Neural cell (in vitro differentiated cells): ENCODE results near the gene ING1. TPM values are rescaled to one million over a fixed set of nuclear protein-coding genes. Genes with fewer than 3 reads are reported as not detected.

ENCODE experiments used
- H2AFZ ChIP-seq: fragments of 200-600, 300-800 bp; sonication (generic), shearing (Covaris generic); 2 replicates; pipeline ENCODE4 v1.6.0; 2014; ENCODE audit warnings: low read depth, mild to moderate bottlenecking, antibody characterized with exemption, low read length, moderate library complexity
- H3F3A ChIP-seq: fragments of 200-600 bp; shearing (Covaris generic); 2 replicates; pipeline ENCODE4 v1.6.1; 2016; ENCODE audit warnings: mild to moderate bottlenecking, moderate library complexity, mixed read lengths, antibody characterized with exemption, low read length; ENCODE audit not compliant: insufficient read depth, poor library complexity, severe bottlenecking
- H3K27ac ChIP-seq: fragments of 200-600, 300-800 bp; sonication (generic), shearing (Covaris generic); 2 replicates; pipeline ENCODE4 v1.5.1; 2014; ENCODE audit warnings: mild to moderate bottlenecking, low read length, moderate library complexity
- H3K27me3 ChIP-seq: fragments of 300-800, 200-600 bp; sonication (generic), shearing (Covaris generic); 2 replicates; pipeline ENCODE4 v1.6.0; 2014; ENCODE audit warnings: mild to moderate bottlenecking, low read depth, low read length, moderate library complexity; ENCODE audit not compliant: insufficient read depth
- H3K36me3 ChIP-seq: fragments of 300-800, 200-600 bp; sonication (generic), shearing (Covaris generic); 2 replicates; pipeline ENCODE4 v1.5.1; 2014; ENCODE audit warnings: mild to moderate bottlenecking, antibody characterized with exemption, low read length, moderate library complexity; ENCODE audit not compliant: insufficient read depth
- H3K4me2 ChIP-seq: fragments of 300-800, 200-600 bp; sonication (generic), shearing (Covaris generic); 2 replicates; pipeline ENCODE4 v1.6.0; 2014; ENCODE audit warnings: mild to moderate bottlenecking, low read length
- H3K4me3 ChIP-seq: fragments of 300-800, 200-600 bp; sonication (generic), shearing (Covaris generic); 2 replicates; pipeline ENCODE4 v1.5.1; 2014; ENCODE audit warnings: mild to moderate bottlenecking, low read length, moderate library complexity
- H3K79me2 ChIP-seq: fragments of 200-600 bp; shearing (Covaris generic); replicated peaks from 2 replicates; pipeline ENCODE4 v1.6.0; 2014; ENCODE audit warnings: mild to moderate bottlenecking, low read length, moderate library complexity; ENCODE audit not compliant: insufficient read depth
- H3K9ac ChIP-seq: fragments of 300-800, 200-600 bp; sonication (generic), shearing (Covaris generic); 2 replicates; pipeline ENCODE4 v1.6.1; 2016; ENCODE audit warnings: mild to moderate bottlenecking, low read length, mixed read lengths
- H3K9me2 ChIP-seq: fragments of 200-600 bp; shearing (Covaris generic); 2 replicates; pipeline ENCODE4 v1.6.1; 2016; ENCODE audit warnings: mild to moderate bottlenecking, low read length, mixed read lengths; ENCODE audit not compliant: insufficient read depth
- H3K9me3 ChIP-seq: fragments of 200-600, 300-800 bp; sonication (generic), shearing (Covaris generic); 2 replicates; pipeline ENCODE4 v1.6.1; 2016; ENCODE audit warnings: mild to moderate bottlenecking, mixed run types, low read length, moderate library complexity, mixed read lengths
- H4K20me1 ChIP-seq: fragments of 200-600 bp; shearing (Covaris generic); 2 replicates; pipeline ENCODE4 v1.6.1; 2016; ENCODE audit warnings: mild to moderate bottlenecking, mixed run types; ENCODE audit not compliant: insufficient read depth
- EP300 ChIP-seq: fragments of 450-650 bp; conservative IDR thresholded peaks from 2 replicates; pipeline ENCODE4 v1.6.1; 2014; ENCODE audit warnings: antibody characterized with exemption, mild to moderate bottlenecking, moderate library complexity; ENCODE audit not compliant: poor library complexity, severe bottlenecking
- EZH2 ChIP-seq: fragments of 200-600, 300-800 bp; shearing (Covaris generic), sonication (generic); IDR thresholded peaks from 2 replicates; pipeline ENCODE4 v1.6.1; 2014; ENCODE audit warnings: antibody characterized with exemption, low read length, borderline replicate concordance, mild to moderate bottlenecking; ENCODE audit not compliant: insufficient read depth, poor library complexity, severe bottlenecking
- MXI1 ChIP-seq: fragments of 450-650 bp; conservative IDR thresholded peaks from 2 replicates; pipeline ENCODE4 v1.6.1; 2014; ENCODE audit warnings: antibody characterized with exemption, mild to moderate bottlenecking; ENCODE audit not compliant: poor library complexity, severe bottlenecking
- POLR2AphosphoS5 ChIP-seq: IDR thresholded peaks from 2 replicates; pipeline ENCODE4 v1.6.1; 2012
- RAD21 ChIP-seq: fragments of 450-650 bp; conservative IDR thresholded peaks from 2 replicates; pipeline ENCODE4 v1.6.1; 2014; ENCODE audit warnings: antibody characterized with exemption, mild to moderate bottlenecking, moderate library complexity
- SMC3 ChIP-seq: fragments of 450-650 bp; conservative IDR thresholded peaks from 2 replicates; pipeline ENCODE4 v1.6.1; 2014; ENCODE audit warnings: antibody characterized with exemption, mild to moderate bottlenecking, moderate library complexity; ENCODE audit not compliant: poor library complexity
- TAF1 ChIP-seq: IDR thresholded peaks from 2 replicates; pipeline ENCODE4 v1.6.1; 2012; ENCODE audit warnings: low read depth
- polyA plus RNA-seq: library from polyadenylated mRNA; depleted of rRNA; stranded (reverse); fragments of >200 nt; gene quantifications from 2 replicates; pipeline ENCODE4 v1.2.3, GENCODE V29; 2014
- TF ChIP-seq, protein P1 (sequence below): IDR thresholded peaks from 2 replicates; pipeline ENCODE4 v1.6.1; 2012; ENCODE audit warnings: borderline replicate concordance
- TF ChIP-seq, protein P2 (sequence below): fragments of 450-650 bp; IDR thresholded peaks from 2 replicates; pipeline ENCODE4 v1.5.1; 2014; ENCODE audit warnings: antibody characterized with exemption, mild to moderate bottlenecking, moderate library complexity; ENCODE audit not compliant: poor library complexity, severe bottlenecking

Gene ING1
- polyA plus RNA-seq, 1 donor from 2014 or later, result 23.2 TPM

GRCh38 chr13:110689041-110689440 is 24.5 kb upstream of the ING1 start:
- H3K4me3 ChIP-seq, result no peak overlapping the region
- no peaks in the 10 kb centered on the region for H3K27me3 ChIP-seq
- H3K27ac ChIP-seq, result no peak overlapping the region
- H4K20me1 ChIP-seq, result no peaks in the 10 kb centered on the region
- H3K9me2 ChIP-seq, result no peaks in the 10 kb centered on the region
- no peak overlapping the region for H2AFZ ChIP-seq
- no peak overlapping the region for H3K4me2 ChIP-seq
- no peaks in the 10 kb centered on the region for H3K79me2 ChIP-seq
- no peaks in the 10 kb centered on the region for H3K36me3 ChIP-seq
- H3K9me3 ChIP-seq, result no peaks in the 10 kb centered on the region
- H3K9ac ChIP-seq, result no peak overlapping the region
- no peaks in the 10 kb centered on the region for H3F3A ChIP-seq
- TF ChIP-seq TAF1, result no peak
- TF ChIP-seq POLR2AphosphoS5, result no peak
- TF ChIP-seq, protein P1, sequence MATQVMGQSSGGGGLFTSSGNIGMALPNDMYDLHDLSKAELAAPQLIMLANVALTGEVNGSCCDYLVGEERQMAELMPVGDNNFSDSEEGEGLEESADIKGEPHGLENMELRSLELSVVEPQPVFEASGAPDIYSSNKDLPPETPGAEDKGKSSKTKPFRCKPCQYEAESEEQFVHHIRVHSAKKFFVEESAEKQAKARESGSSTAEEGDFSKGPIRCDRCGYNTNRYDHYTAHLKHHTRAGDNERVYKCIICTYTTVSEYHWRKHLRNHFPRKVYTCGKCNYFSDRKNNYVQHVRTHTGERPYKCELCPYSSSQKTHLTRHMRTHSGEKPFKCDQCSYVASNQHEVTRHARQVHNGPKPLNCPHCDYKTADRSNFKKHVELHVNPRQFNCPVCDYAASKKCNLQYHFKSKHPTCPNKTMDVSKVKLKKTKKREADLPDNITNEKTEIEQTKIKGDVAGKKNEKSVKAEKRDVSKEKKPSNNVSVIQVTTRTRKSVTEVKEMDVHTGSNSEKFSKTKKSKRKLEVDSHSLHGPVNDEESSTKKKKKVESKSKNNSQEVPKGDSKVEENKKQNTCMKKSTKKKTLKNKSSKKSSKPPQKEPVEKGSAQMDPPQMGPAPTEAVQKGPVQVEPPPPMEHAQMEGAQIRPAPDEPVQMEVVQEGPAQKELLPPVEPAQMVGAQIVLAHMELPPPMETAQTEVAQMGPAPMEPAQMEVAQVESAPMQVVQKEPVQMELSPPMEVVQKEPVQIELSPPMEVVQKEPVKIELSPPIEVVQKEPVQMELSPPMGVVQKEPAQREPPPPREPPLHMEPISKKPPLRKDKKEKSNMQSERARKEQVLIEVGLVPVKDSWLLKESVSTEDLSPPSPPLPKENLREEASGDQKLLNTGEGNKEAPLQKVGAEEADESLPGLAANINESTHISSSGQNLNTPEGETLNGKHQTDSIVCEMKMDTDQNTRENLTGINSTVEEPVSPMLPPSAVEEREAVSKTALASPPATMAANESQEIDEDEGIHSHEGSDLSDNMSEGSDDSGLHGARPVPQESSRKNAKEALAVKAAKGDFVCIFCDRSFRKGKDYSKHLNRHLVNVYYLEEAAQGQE, result no peak
- TF ChIP-seq RAD21, result no peak
- TF ChIP-seq MXI1, result no peak
- TF ChIP-seq EZH2, result no peak
- TF ChIP-seq SMC3, result no peak
- TF ChIP-seq, protein P2, sequence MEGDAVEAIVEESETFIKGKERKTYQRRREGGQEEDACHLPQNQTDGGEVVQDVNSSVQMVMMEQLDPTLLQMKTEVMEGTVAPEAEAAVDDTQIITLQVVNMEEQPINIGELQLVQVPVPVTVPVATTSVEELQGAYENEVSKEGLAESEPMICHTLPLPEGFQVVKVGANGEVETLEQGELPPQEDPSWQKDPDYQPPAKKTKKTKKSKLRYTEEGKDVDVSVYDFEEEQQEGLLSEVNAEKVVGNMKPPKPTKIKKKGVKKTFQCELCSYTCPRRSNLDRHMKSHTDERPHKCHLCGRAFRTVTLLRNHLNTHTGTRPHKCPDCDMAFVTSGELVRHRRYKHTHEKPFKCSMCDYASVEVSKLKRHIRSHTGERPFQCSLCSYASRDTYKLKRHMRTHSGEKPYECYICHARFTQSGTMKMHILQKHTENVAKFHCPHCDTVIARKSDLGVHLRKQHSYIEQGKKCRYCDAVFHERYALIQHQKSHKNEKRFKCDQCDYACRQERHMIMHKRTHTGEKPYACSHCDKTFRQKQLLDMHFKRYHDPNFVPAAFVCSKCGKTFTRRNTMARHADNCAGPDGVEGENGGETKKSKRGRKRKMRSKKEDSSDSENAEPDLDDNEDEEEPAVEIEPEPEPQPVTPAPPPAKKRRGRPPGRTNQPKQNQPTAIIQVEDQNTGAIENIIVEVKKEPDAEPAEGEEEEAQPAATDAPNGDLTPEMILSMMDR, result no peak
- no peak for TF ChIP-seq EP300

DNA sequence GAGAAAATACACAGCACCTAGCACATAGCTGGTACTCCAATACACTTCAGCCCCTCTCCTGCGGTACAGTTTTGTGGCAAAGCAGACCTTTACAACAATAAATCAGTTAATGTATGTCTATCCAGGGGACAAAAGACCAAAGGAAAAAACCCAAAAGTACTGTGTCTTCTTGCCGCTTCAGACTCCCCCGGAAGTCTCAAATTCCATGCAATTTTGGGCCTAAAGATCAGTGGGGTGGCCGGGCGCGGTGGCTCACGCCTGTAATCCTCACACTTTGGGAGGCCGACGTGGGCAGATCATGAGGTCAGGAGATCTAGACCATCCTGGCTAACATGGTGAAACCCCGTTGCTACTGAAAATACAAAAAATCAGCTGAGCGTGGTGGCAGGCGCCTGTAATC is 23.8 kb upstream of the ING1 start:
- TF ChIP-seq POLR2AphosphoS5 (no peak), TAF1 (no peak), MXI1 (no peak), RAD21 (no peak)
- TF ChIP-seq, protein P2, result no peak
- TF ChIP-seq, protein P1, result no peak
- H3K9me3 ChIP-seq, result no peaks in the 10 kb centered on the region
- no peaks in the 10 kb centered on the region for H4K20me1 ChIP-seq

More for the DNA sequence above, 23.8 kb upstream of the ING1 start:
- Histone ChIP-seq H3K36me3 (no peaks in the 10 kb centered on the region), H3K27me3 (no peaks in the 10 kb centered on the region), H3F3A (no peaks in the 10 kb centered on the region), H3K9me2 (no peaks in the 10 kb centered on the region), H3K4me2 (no peak overlapping the region), H3K79me2 (no peaks in the 10 kb centered on the region), H2AFZ (no peak overlapping the region), H3K9ac (no peak overlapping the region), H3K27ac (no peak overlapping the region), H3K4me3 (no peak overlapping the region)
